CD4-positive, CD25-positive, alpha-beta regulatory T cell (primary cell): Measurements from ENCODE around the gene PPME1. TPM values are rescaled to one million over a fixed set of nuclear protein-coding genes. Genes with fewer than 3 reads are reported as not detected.
"Not testable (repeated sequence)": the region's sequence is repeated elsewhere in the genome, so short reads cannot be mapped to it uniquely, and the experiment has no call there.

Experiments
- ATAC-seq, 2 donors: fragments of 150-1000 bp; cut with Tn5 transposase; one replicate each; pipeline ENCODE4 v1.10.0; 2021; ENCODE audit warnings: low read depth in 2 of 2, moderate number of reproducible peaks in 2 of 2, moderate library complexity in 1 of 2
- DNase-seq, 3 donors: peaks; one replicate each; pipeline versions ENCODE4 v3.0.0 to v3.0.0-alpha.2; 2012 to 2022; ENCODE audit warnings: mixed read lengths in 1 of 3
- H3K27ac ChIP-seq: one replicate; pipeline ENCODE4 v1.7.0; 2013; ENCODE audit warnings: mild to moderate bottlenecking, low read length; ENCODE audit not compliant: insufficient read depth, poor library complexity, severe bottlenecking
- H3K27me3 ChIP-seq: one replicate; pipeline ENCODE4 v1.7.0; 2013; ENCODE audit warnings: low read length; ENCODE audit not compliant: control insufficient read depth, insufficient read depth
- H3K36me3 ChIP-seq: one replicate; pipeline ENCODE4 v1.7.0; 2013; ENCODE audit warnings: mild to moderate bottlenecking, low read length, moderate library complexity; ENCODE audit not compliant: control insufficient read depth, insufficient read depth
- H3K4me1 ChIP-seq: 2 replicates; pipeline ENCODE4 v1.7.0; 2013; ENCODE audit warnings: mild to moderate bottlenecking, low read length; ENCODE audit not compliant: insufficient read depth, control insufficient read depth, poor library complexity, severe bottlenecking
- H3K4me3 ChIP-seq: one replicate; pipeline ENCODE4 v1.7.0; 2013; ENCODE audit warnings: low read depth, mild to moderate bottlenecking, low read length, moderate library complexity
- H3K9me3 ChIP-seq, 2 experiments: 1 replicate in 1 of 2; 2 replicates in 1 of 2; pipeline ENCODE4 v1.7.0; 2013; ENCODE audit warnings: low read length in 2 of 2, mild to moderate bottlenecking in 1 of 2, moderate library complexity in 1 of 2; ENCODE audit not compliant: control insufficient read depth in 2 of 2
- H3K27ac Mint-ChIP-seq, 3 donors: one replicate each; pipeline ENCODE4 v1.8.0; 2020 to 2022; ENCODE audit warnings: mild to moderate bottlenecking in 3 of 3, mixed read lengths in 3 of 3, moderate library complexity in 2 of 3
- H3K27me3 Mint-ChIP-seq: one replicate; pipeline ENCODE4 v1.8.0; 2022; ENCODE audit warnings: mild to moderate bottlenecking, mixed read lengths
- H3K36me3 Mint-ChIP-seq: one replicate; pipeline ENCODE4 v1.8.0; 2020; ENCODE audit warnings: mixed read lengths
- H3K4me1 Mint-ChIP-seq, 4 donors: one replicate each; pipeline ENCODE4 v1.8.0; 2020 to 2022; ENCODE audit warnings: mixed read lengths in 4 of 4, mild to moderate bottlenecking in 1 of 4
- H3K4me3 Mint-ChIP-seq, 4 donors: one replicate each; pipeline ENCODE4 v1.8.0; 2020 to 2022; ENCODE audit warnings: mild to moderate bottlenecking in 4 of 4, mixed read lengths in 4 of 4, moderate library complexity in 3 of 4
- H3K9me3 Mint-ChIP-seq, 7 donors: one replicate each; pipeline ENCODE4 v1.8.0; 2020 to 2022; ENCODE audit warnings: mixed read lengths in 7 of 7, mild to moderate bottlenecking in 3 of 7, moderate library complexity in 2 of 7
- polyA plus RNA-seq, 4 donors: library from polyadenylated mRNA; unstranded; fragments of 300-500 nt; fragmentation: Illumina TruSeq; gene quantifications; one replicate each; pipeline ENCODE4 v1.2.3, GENCODE V29; 2021
- total RNA-seq: library from RNA; stranded (reverse); gene quantifications from one replicate; pipeline ENCODE4 v1.2.3, GENCODE V29; 2022

PPME1 gene
- total RNA-seq (16.8 TPM), polyA plus RNA-seq (10 to 100 TPM; 15.7 to 24.6 (median 20.1) TPM)

GRCh38 chr11:74170694-74171629 lies at the start of gene PPME1, which contains the start of gene C2CD3:
Gene PPME1 (plus strand): TSS chr11:74171289. CDS start chr11:74171422, 133 bp downstream.
Gene C2CD3 (minus strand): TSS chr11:74171002. CDS start chr11:74170792, 210 bp downstream.
- Mint-ChIP-seq H3K9me3 (no peaks in the 10 kb centered on the region), H3K4me3 (no peak within 1 kb of the TSS), H3K27me3 (no peaks in the 10 kb centered on the region), H3K36me3 (peaks cover 16% of the 10 kb centered on the region), H3K27ac (no peak within 1 kb of the TSS), H3K4me1 (peaks cover 0 to 26% (median 22%) of the 10 kb centered on the region in 4 donors)
- H3K27me3 ChIP-seq: no peaks in the 10 kb centered on the region
- H3K36me3 ChIP-seq: peaks cover 22% of the 10 kb centered on the region
- DNase-seq (peak; percentile 98 to 100 (median 98)), ATAC-seq (peak; percentile 96 to 97)
- H3K4me3 ChIP-seq: peak within 1 kb of the TSS; percentile 85
- no peaks in the 10 kb centered on the region for H3K9me3 ChIP-seq
- H3K4me1 ChIP-seq: peaks cover 31% of the 10 kb centered on the region
- H3K27ac ChIP-seq: peak within 1 kb of the TSS; percentile 86

GRCh38 chr11:74121804-74122203 lies 49.3 kb upstream of the PPME1 start:
- H3K36me3 Mint-ChIP-seq: peaks cover 26% of the 10 kb centered on the region
- H3K4me1 Mint-ChIP-seq: no peaks in the 10 kb centered on the region
- no peaks in the 10 kb centered on the region for H3K9me3 ChIP-seq
- no peak overlapping the region for H3K27ac ChIP-seq
- H3K4me3 Mint-ChIP-seq: no peak overlapping the region
- DNase-seq (no peak), ATAC-seq (no peak)
- peaks cover 0 to 5% (median 0%) of the 10 kb centered on the region in 7 donors for H3K9me3 Mint-ChIP-seq
- no peaks in the 10 kb centered on the region for H3K4me1 ChIP-seq
- peaks cover 12% of the 10 kb centered on the region for H3K36me3 ChIP-seq
- H3K27me3 ChIP-seq: no peaks in the 10 kb centered on the region
- no peak overlapping the region for H3K27ac Mint-ChIP-seq
- H3K27me3 Mint-ChIP-seq: no peaks in the 10 kb centered on the region
- no peak overlapping the region for H3K4me3 ChIP-seq

GRCh38 chr11:74123008-74123448 lies 48.1 kb upstream of the PPME1 start:
- no peak for ATAC-seq
- DNase-seq: no peak
- H3K9me3 Mint-ChIP-seq: peaks cover 0 to 3% (median 0%) of the 10 kb centered on the region in 7 donors
- peaks cover 8% of the 10 kb centered on the region for H3K36me3 ChIP-seq
- peak overlapping the region in 1 of 3 donors; percentile 66 for H3K27ac Mint-ChIP-seq
- H3K9me3 ChIP-seq: no peaks in the 10 kb centered on the region
- no peak overlapping the region for H3K27ac ChIP-seq
- no peaks in the 10 kb centered on the region for H3K4me1 Mint-ChIP-seq
- H3K27me3 ChIP-seq: no peaks in the 10 kb centered on the region
- H3K27me3 Mint-ChIP-seq: no peaks in the 10 kb centered on the region
- no peaks in the 10 kb centered on the region for H3K4me1 ChIP-seq
- H3K4me3 ChIP-seq: no peak overlapping the region
- H3K4me3 Mint-ChIP-seq: no peak overlapping the region
- H3K36me3 Mint-ChIP-seq: peaks cover 19% of the 10 kb centered on the region

GRCh38 chr11:74129121-74129520 lies 42.0 kb upstream of the PPME1 start:
- H3K27me3 Mint-ChIP-seq, H3K4me1 ChIP-seq, H3K4me3 ChIP-seq, H3K4me3 Mint-ChIP-seq, H3K9me3 ChIP-seq, H3K27ac Mint-ChIP-seq, ATAC-seq, H3K9me3 Mint-ChIP-seq, H3K27ac ChIP-seq, H3K4me1 Mint-ChIP-seq, H3K27me3 ChIP-seq, DNase-seq: not testable (repeated sequence)
- peaks cover 21% of the 10 kb centered on the region for H3K36me3 ChIP-seq
- peaks cover 20% of the 10 kb centered on the region for H3K36me3 Mint-ChIP-seq

- Mint-ChIP-seq H3K4me1 (peaks cover 0 to 5% (median 0%) of the 10 kb centered on the region in 4 donors), H3K9me3 (no peaks in the 10 kb centered on the region), H3K27me3 (no peaks in the 10 kb centered on the region), H3K36me3 (peaks cover 32% of the 10 kb centered on the region), H3K27ac (no peak overlapping the region), H3K4me3 (no peak overlapping the region)
- ATAC-seq: no peak
- no peaks in the 10 kb centered on the region for H3K27me3 ChIP-seq
- no peaks in the 10 kb centered on the region for H3K4me1 ChIP-seq
- DNase-seq: no peak
- H3K9me3 ChIP-seq: no peaks in the 10 kb centered on the region
- H3K27ac ChIP-seq: no peak overlapping the region
- no peak overlapping the region for H3K4me3 ChIP-seq
- peaks cover 29% of the 10 kb centered on the region for H3K36me3 ChIP-seq
These were observed 38.3 kb upstream of the PPME1 start for GRCh38 chr11:74132833-74133232.

GRCh38 chr11:74133436-74133835 lies 37.7 kb upstream of the PPME1 start:
- no peak overlapping the region for H3K4me3 Mint-ChIP-seq
- no peak for ATAC-seq

GRCh38 chr11:74134661-74135060 lies 36.4 kb upstream of the PPME1 start:
- Mint-ChIP-seq H3K27me3 (no peaks in the 10 kb centered on the region), H3K27ac (no peak overlapping the region), H3K9me3 (no peaks in the 10 kb centered on the region), H3K4me3 (no peak overlapping the region), H3K36me3 (peaks cover 45% of the 10 kb centered on the region), H3K4me1 (peaks cover 0 to 5% (median 0%) of the 10 kb centered on the region in 4 donors)
- Histone ChIP-seq H3K4me3 (no peak overlapping the region), H3K4me1 (no peaks in the 10 kb centered on the region), H3K27me3 (no peaks in the 10 kb centered on the region), H3K36me3 (peaks cover 46% of the 10 kb centered on the region), H3K27ac (no peak overlapping the region), H3K9me3 (no peaks in the 10 kb centered on the region)
- DNase-seq (no peak), ATAC-seq (no peak)

More at GRCh38 chr11:74133436-74133835, 37.7 kb upstream of the PPME1 start:
- H3K27ac ChIP-seq: no peak overlapping the region
- no peaks in the 10 kb centered on the region for H3K9me3 ChIP-seq
- no peaks in the 10 kb centered on the region for H3K27me3 ChIP-seq
- H3K4me3 ChIP-seq: no peak overlapping the region
- DNase-seq: no peak
- Mint-ChIP-seq H3K9me3 (no peaks in the 10 kb centered on the region), H3K27ac (no peak overlapping the region), H3K4me1 (peaks cover 0 to 5% (median 0%) of the 10 kb centered on the region in 4 donors), H3K36me3 (peaks cover 38% of the 10 kb centered on the region), H3K27me3 (no peaks in the 10 kb centered on the region)
- H3K36me3 ChIP-seq: peaks cover 35% of the 10 kb centered on the region
- no peaks in the 10 kb centered on the region for H3K4me1 ChIP-seq
